HCT116 (cell line): ENCODE measurements around the gene TMEM91. TPM values are rescaled to one million over a fixed set of nuclear protein-coding genes. Genes with fewer than 3 reads are reported as not detected.

Experiments used
- ATAC-seq: fragments of 200-7000 bp; cut with Tn5 transposase; 2 replicates; pipeline ENCODE4 v1.9.1; 2020; ENCODE audit warnings: mild to moderate bottlenecking, moderate library complexity
- BruUV-seq: library from RNA; stranded (reverse); fragments of 400-500 nt; replicated peaks from 2 replicates; lab custom pipeline; 2021; lab: Mats Ljungman, UMichigan
- CTCF ChIA-PET: fragments of 300-600 bp; sonication (Branson Sonifier 250); formaldehyde crosslinking; loops from one replicate; lab custom pipeline; 2021; ENCODE audit warnings: antibody characterized with exemption; lab: Charles Lee
- POLR2A ChIA-PET: fragments of 300-600, 350-600 bp; sonication (Branson Sonifier 250); formaldehyde crosslinking; loops from one replicate; lab custom pipeline; 2021; ENCODE audit warnings: antibody characterized with exemption; lab: Charles Lee
- RAD21 ChIA-PET, 2 experiments: fragments of 300-600 bp; sonication (Branson Sonifier 250); formaldehyde crosslinking; loops; one replicate each; lab custom pipeline; 2023; ENCODE audit warnings: low total read pairs in 2 of 2; ENCODE audit not compliant: uncharacterized antibody in 2 of 2, unreplicated experiment in 2 of 2, low non-redundant PET in 1 of 2; lab: Charles Lee
- DNase-seq: peaks from one replicate; pipeline ENCODE4 v3.0.0-alpha.2; 2010; ENCODE audit warnings: low read depth, low spot score
- H2AFZ ChIP-seq: fragments of 200-600 bp; shearing (Covaris generic), sonication (generic); 2 replicates; pipeline ENCODE4 v1.6.1; 2017; ENCODE audit warnings: low read depth, mixed run types, mixed read lengths, antibody characterized with exemption, low read length; ENCODE audit not compliant: poor library complexity, severe bottlenecking
- H3K27ac ChIP-seq: 2 replicates; pipeline ENCODE4 v1.5.1; 2012; ENCODE audit warnings: low read depth, low read length
- H3K27me3 ChIP-seq: fragments of 200-600 bp; sonication (generic); 2 replicates; pipeline ENCODE4 v1.6.1; 2016; ENCODE audit warnings: mixed run types, low read length, mixed read lengths; ENCODE audit not compliant: insufficient read depth
- H3K36me3 ChIP-seq, 2 experiments: fragments of 200-500 bp in 1 of 2; fragments of 200-600 bp in 1 of 2; sonication (Bioruptor generic) in 1 of 2; sonication (generic) in 1 of 2; 2 replicates each; pipeline versions ENCODE4 v1.5.1 to v1.6.1; 2014 to 2016; ENCODE audit warnings: low read length in 2 of 2, inconsistent platforms in 1 of 2, mixed read lengths in 1 of 2, mixed run types in 1 of 2; ENCODE audit not compliant: insufficient read depth in 2 of 2, control insufficient read depth in 1 of 2
- H3K4me1 ChIP-seq, 2 experiments: fragments of 200-600 bp in 1 of 2; sonication (generic) in 1 of 2; 2 replicates each; pipeline versions ENCODE4 v1.5.1 to v1.6.1; 2012 to 2017; ENCODE audit warnings: low read length in 2 of 2, inconsistent platforms in 1 of 2, mild to moderate bottlenecking in 1 of 2, mixed read lengths in 1 of 2, mixed run types in 1 of 2, moderate library complexity in 1 of 2; ENCODE audit not compliant: insufficient read depth in 2 of 2, control insufficient read depth in 1 of 2
- H3K4me2 ChIP-seq: fragments of 200-600 bp; sonication (generic); 2 replicates; pipeline ENCODE4 v1.6.1; 2017; ENCODE audit warnings: mixed run types, low read length, mixed read lengths
- H3K4me3 ChIP-seq, 2 experiments: fragments of 200-600 bp in 1 of 2; sonication (generic) in 1 of 2; replicated peaks in 1 of 2; 2 replicates each; pipeline ENCODE4 v1.5.1; 2011 to 2016; ENCODE audit warnings: low read length in 2 of 2, control low read depth in 1 of 2, low read depth in 1 of 2, mild to moderate bottlenecking in 1 of 2, mixed read lengths in 1 of 2, mixed run types in 1 of 2
- H3K79me2 ChIP-seq: fragments of 200-600 bp; sonication (generic); 2 replicates; pipeline ENCODE4 v1.6.1; 2017; ENCODE audit warnings: mild to moderate bottlenecking, mixed run types, low read length, moderate library complexity, mixed read lengths; ENCODE audit not compliant: insufficient read depth
- H3K9ac ChIP-seq: fragments of 200-600 bp; sonication (generic); 2 replicates; pipeline ENCODE4 v1.6.1; 2016; ENCODE audit warnings: low read length, mixed read lengths
- H3K9me2 ChIP-seq: fragments of 200-600 bp; sonication (generic), shearing (Covaris generic); 2 replicates; pipeline ENCODE4 v1.6.1; 2017; ENCODE audit warnings: mixed run types, mild to moderate bottlenecking, moderate library complexity; ENCODE audit not compliant: insufficient read depth
- H3K9me3 ChIP-seq, 2 experiments: fragments of 200-500 bp in 1 of 2; fragments of 200-600 bp in 1 of 2; sonication (Bioruptor generic) in 1 of 2; sonication (generic) in 1 of 2; 2 replicates each; pipeline ENCODE4 v1.6.1; 2014 to 2017; ENCODE audit warnings: low read length in 2 of 2, mixed read lengths in 2 of 2, inconsistent platforms in 1 of 2, low read depth in 1 of 2, mild to moderate bottlenecking in 1 of 2, mixed run types in 1 of 2, moderate library complexity in 1 of 2; ENCODE audit not compliant: control insufficient read depth in 1 of 2, insufficient read depth in 1 of 2
- H4K20me1 ChIP-seq: fragments of 200-600 bp; sonication (generic), shearing (Covaris generic); 2 replicates; pipeline ENCODE4 v1.6.1; 2017; ENCODE audit warnings: mixed run types, mild to moderate bottlenecking, moderate library complexity; ENCODE audit not compliant: insufficient read depth
- ATF3 ChIP-seq: IDR thresholded peaks from 2 replicates; pipeline ENCODE4 v1.6.1; 2012
- CEBPB ChIP-seq: IDR thresholded peaks from 2 replicates; pipeline ENCODE4 v1.6.1; 2012; ENCODE audit warnings: low read depth
- CTCF ChIP-seq, 3 experiments: fragments of 200-600 bp in 1 of 3; sonication (generic) in 1 of 3; IDR thresholded peaks in 2 of 3; conservative IDR thresholded peaks in 1 of 3; 2 replicates each; pipeline ENCODE4 v1.5.1; 2012 to 2017; ENCODE audit warnings: low read depth in 2 of 3, low read length in 2 of 3, antibody characterized with exemption in 1 of 3, borderline replicate concordance in 1 of 3, control low read depth in 1 of 3, mild to moderate bottlenecking in 1 of 3, mixed read lengths in 1 of 3, mixed run types in 1 of 3, moderate library complexity in 1 of 3; ENCODE audit not compliant: insufficient read depth in 1 of 3
- EGR1 ChIP-seq: IDR thresholded peaks from 2 replicates; pipeline ENCODE4 v1.6.1; 2012; ENCODE audit warnings: low read depth
- ELF1 ChIP-seq: IDR thresholded peaks from 2 replicates; pipeline ENCODE4 v1.6.1; 2012; ENCODE audit warnings: low read depth, borderline replicate concordance
- EZH2 ChIP-seq: fragments of 200-600 bp; sonication (generic); IDR thresholded peaks from 2 replicates; pipeline ENCODE4 v1.6.1; 2017; ENCODE audit warnings: antibody characterized with exemption, mixed run types
- EZH2phosphoT487 ChIP-seq: fragments of 200-600 bp; IDR thresholded peaks from 2 replicates; pipeline ENCODE4 v1.6.1; 2018; ENCODE audit warnings: antibody characterized with exemption, borderline replicate concordance
- FOSL1 ChIP-seq: IDR thresholded peaks from 2 replicates; pipeline ENCODE4 v1.6.1; 2012; ENCODE audit warnings: low read depth
- MAX ChIP-seq: IDR thresholded peaks from 2 replicates; pipeline ENCODE4 v1.6.1; 2012
- POLR2A ChIP-seq: IDR thresholded peaks from 2 replicates; pipeline ENCODE4 v1.7.0; 2011; ENCODE audit warnings: borderline replicate concordance; ENCODE audit not compliant: insufficient read depth, insufficient read length; ENCODE audit errors: extremely low read depth
- POLR2AphosphoS5 ChIP-seq: IDR thresholded peaks from 2 replicates; pipeline ENCODE4 v1.6.1; 2011; ENCODE audit warnings: mild to moderate bottlenecking, low read depth, low read length, moderate library complexity
- RAD21 ChIP-seq: IDR thresholded peaks from 2 replicates; pipeline ENCODE4 v1.6.1; 2012; ENCODE audit warnings: low read depth, mild to moderate bottlenecking
- REST ChIP-seq: IDR thresholded peaks from 2 replicates; pipeline ENCODE4 v1.6.1; 2012; ENCODE audit warnings: low read depth
- SIN3A ChIP-seq: IDR thresholded peaks from 2 replicates; pipeline ENCODE4 v1.6.1; 2012; ENCODE audit warnings: low read depth
- SP1 ChIP-seq: IDR thresholded peaks from 2 replicates; pipeline ENCODE4 v1.6.1; 2012; ENCODE audit warnings: low read depth
- SRF ChIP-seq: IDR thresholded peaks from 2 replicates; pipeline ENCODE4 v1.6.1; 2012; ENCODE audit warnings: low read depth
- YY1 ChIP-seq: IDR thresholded peaks from 2 replicates; pipeline ENCODE4 v1.6.1; 2011; ENCODE audit warnings: low read length, low read depth, moderate library complexity, mild to moderate bottlenecking; ENCODE audit not compliant: insufficient replicate concordance; ENCODE audit errors: extremely low read depth
- ZFX ChIP-seq: fragments of 450-650 bp; IDR thresholded peaks from 2 replicates; pipeline ENCODE4 v1.6.1; 2017
- ZNF274 ChIP-seq: fragments of 200-500 bp; sonication (Bioruptor generic); IDR thresholded peaks from 2 replicates; pipeline ENCODE4 v1.6.1; 2014; ENCODE audit warnings: mild to moderate bottlenecking, low read depth, low read length, inconsistent platforms
- intact Hi-C: fragments of 100-400 bp; cut with micrococcal nuclease; formaldehyde crosslinking; loops from 2 replicates; pipeline ENCODE4 v1.10.0; 2022
- total RNA-seq: library from RNA; stranded (reverse); gene quantifications from one replicate; pipeline ENCODE4 v1.2.1, GENCODE V29; 2021; ENCODE audit not compliant: unreplicated experiment
- TF ChIP-seq, protein P1 (sequence below): IDR thresholded peaks from 2 replicates; pipeline ENCODE4 v1.6.1; 2011; ENCODE audit warnings: mild to moderate bottlenecking, low read length, moderate library complexity; ENCODE audit not compliant: insufficient replicate concordance; ENCODE audit errors: extremely low read depth

Gene TMEM91
- total RNA-seq, 1 experiment from 2014 or later = 4.4 TPM

DNA sequence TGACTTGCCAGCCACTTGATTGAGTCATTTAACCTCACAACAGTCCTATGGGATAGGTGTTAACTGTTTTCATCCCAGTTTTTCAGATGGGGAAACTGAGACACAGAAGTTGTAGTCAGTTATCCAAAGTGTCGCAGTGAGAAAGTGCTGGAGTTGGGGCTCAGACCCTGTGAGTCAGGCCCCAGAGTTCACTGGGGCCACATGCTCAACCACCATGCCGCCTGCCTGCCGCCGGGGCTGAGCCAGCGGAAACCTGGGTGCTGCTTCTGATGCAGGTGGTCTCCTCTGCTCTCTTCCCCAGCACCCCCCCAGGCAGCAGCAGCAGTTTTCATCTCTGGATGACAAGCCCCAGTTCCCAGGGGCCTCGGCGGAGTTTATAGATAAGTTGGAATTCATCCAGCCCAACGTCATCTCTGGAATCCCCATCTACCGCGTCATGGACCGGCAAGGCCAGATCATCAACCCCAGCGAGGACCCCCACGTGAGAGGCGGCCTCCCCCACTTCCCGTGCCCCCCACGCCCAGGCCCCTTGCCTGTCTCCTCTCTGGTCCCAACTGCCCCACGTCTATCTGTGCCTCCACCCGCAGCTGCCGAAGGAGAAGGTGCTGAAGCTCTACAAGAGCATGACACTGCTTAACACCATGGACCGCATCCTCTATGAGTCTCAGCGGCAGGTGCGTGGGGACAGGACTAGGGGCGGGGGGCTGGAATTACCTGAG lies 34.2 kb downstream of the TMEM91 start:
- TF ChIP-seq REST (no peak), ELF1 (no peak), SP1 (no peak), ZNF274 (no peak), CEBPB (no peak), RAD21 (no peak), ATF3 (no peak), POLR2AphosphoS5 (no peak), SRF (no peak), MAX (no peak), EGR1 (no peak), YY1 (no peak), EZH2 (no peak), SIN3A (no peak), POLR2A (no peak), EZH2phosphoT487 (no peak), FOSL1 (no peak), ZFX (no peak), CTCF (IDR thresholded peaks at IDR 0.05 in 2 of 3, conservative IDR thresholded peaks at IDR 0.05 in 1 of 3; ENCODE audit: borderline replicate concordance in 1 of 3, insufficient read depth in 1 of 3, low read depth in 2 of 3, low read length in 2 of 3) (no peak)
- TF ChIP-seq, protein P1, sequence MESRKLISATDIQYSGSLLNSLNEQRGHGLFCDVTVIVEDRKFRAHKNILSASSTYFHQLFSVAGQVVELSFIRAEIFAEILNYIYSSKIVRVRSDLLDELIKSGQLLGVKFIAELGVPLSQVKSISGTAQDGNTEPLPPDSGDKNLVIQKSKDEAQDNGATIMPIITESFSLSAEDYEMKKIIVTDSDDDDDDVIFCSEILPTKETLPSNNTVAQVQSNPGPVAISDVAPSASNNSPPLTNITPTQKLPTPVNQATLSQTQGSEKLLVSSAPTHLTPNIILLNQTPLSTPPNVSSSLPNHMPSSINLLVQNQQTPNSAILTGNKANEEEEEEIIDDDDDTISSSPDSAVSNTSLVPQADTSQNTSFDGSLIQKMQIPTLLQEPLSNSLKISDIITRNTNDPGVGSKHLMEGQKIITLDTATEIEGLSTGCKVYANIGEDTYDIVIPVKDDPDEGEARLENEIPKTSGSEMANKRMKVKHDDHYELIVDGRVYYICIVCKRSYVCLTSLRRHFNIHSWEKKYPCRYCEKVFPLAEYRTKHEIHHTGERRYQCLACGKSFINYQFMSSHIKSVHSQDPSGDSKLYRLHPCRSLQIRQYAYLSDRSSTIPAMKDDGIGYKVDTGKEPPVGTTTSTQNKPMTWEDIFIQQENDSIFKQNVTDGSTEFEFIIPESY = no peak
- H3K9me3 ChIP-seq = no peaks in the 10 kb centered on the region
- no peaks in the 10 kb centered on the region for H3K79me2 ChIP-seq
- RAD21 ChIA-PET = no interaction called here
- H3K4me1 ChIP-seq = peaks cover 11 to 13% of the 10 kb centered on the region in 2 experiments; a peak in 3 of 4 replicates
- ATAC-seq = no peak
- H3K4me3 ChIP-seq = no peak overlapping the region
- DNase-seq = no peak
- no peaks in the 10 kb centered on the region for H3K9me2 ChIP-seq
- no peak overlapping the region for H3K4me2 ChIP-seq
- no peaks in the 10 kb centered on the region for H4K20me1 ChIP-seq
- intact Hi-C loops = no loop called here
- CTCF ChIA-PET = no interaction called here
- H3K9ac ChIP-seq = no peak overlapping the region
- no peak overlapping the region for H2AFZ ChIP-seq
- peaks cover 0 to 3% of the 10 kb centered on the region in 2 experiments; a peak in 1 of 4 replicates for H3K36me3 ChIP-seq
- BruUV-seq = no TSS peak
- POLR2A ChIA-PET = interaction anchor here (0.6 kb wide), 1 partner anchor 30 kb away, joined by 4 read pairs; no protein-coding TSS in a partner anchor
- H3K27ac ChIP-seq = no peak overlapping the region
- H3K27me3 ChIP-seq = no peaks in the 10 kb centered on the region
